H1 (cell line): ENCODE data around the gene GALNT12. TPM values are rescaled to one million over a fixed set of nuclear protein-coding genes. Genes with fewer than 3 reads are reported as not detected.

ENCODE experiments used
- CTCF ChIA-PET: fragments of 300-600 bp; sonication (Branson Sonifier 250); formaldehyde crosslinking; loops from one replicate; lab custom pipeline; 2021; ENCODE audit not compliant: partially characterized antibody; lab: Charles Lee
- POLR2A ChIA-PET: fragments of 300-600 bp; sonication (Branson Sonifier 250); formaldehyde crosslinking; loops from one replicate; lab custom pipeline; 2021; ENCODE audit warnings: inconsistent platforms; ENCODE audit not compliant: partially characterized antibody; lab: Charles Lee
- DNase-seq, 2 experiments: peaks; one replicate each; pipeline versions ENCODE4 v3.0.0 to v3.0.0-alpha.2; 2010 to 2022; ENCODE audit warnings: low spot score in 2 of 2, low read depth in 1 of 2, mixed read lengths in 1 of 2
- FAIRE-seq: peaks from 2 replicates; lab custom pipeline; 2011; peaks lifted over from hg19 to GRCh38; lab: Jason Lieb, UNC
- H2AFZ ChIP-seq: 2 replicates; pipeline ENCODE4 v1.8.1; 2012; ENCODE audit warnings: low read length, inconsistent platforms
- H2AK5ac ChIP-seq: 2 replicates; pipeline ENCODE4 v1.6.1; 2013; ENCODE audit warnings: low read depth, low read length
- H2BK120ac ChIP-seq: replicated peaks from 2 replicates; pipeline ENCODE3; 2013; ENCODE audit warnings: low read depth, low read length, inconsistent platforms
- H2BK12ac ChIP-seq: 2 replicates; pipeline ENCODE4 v1.6.1; 2013; ENCODE audit warnings: low read depth, low read length
- H2BK15ac ChIP-seq: 2 replicates; pipeline ENCODE4 v1.6.1; 2013; ENCODE audit warnings: low read length
- H2BK20ac ChIP-seq: 2 replicates; pipeline ENCODE4 v1.6.1; 2013; ENCODE audit warnings: low read length
- H2BK5ac ChIP-seq: 2 replicates; pipeline ENCODE4 v1.6.1; 2013; ENCODE audit warnings: low read depth, low read length
- H3K14ac ChIP-seq: 2 replicates; pipeline ENCODE4 v1.6.1; 2013; ENCODE audit warnings: inconsistent platforms; ENCODE audit not compliant: insufficient read length
- H3K18ac ChIP-seq: 2 replicates; pipeline ENCODE4 v1.6.1; 2013; ENCODE audit warnings: low read length; ENCODE audit errors: extremely low read depth
- H3K23ac ChIP-seq: 2 replicates; pipeline ENCODE4 v1.6.1; 2013; ENCODE audit warnings: inconsistent platforms; ENCODE audit not compliant: insufficient read length
- H3K23me2 ChIP-seq: 2 replicates; pipeline ENCODE4 v1.6.1; 2013; ENCODE audit warnings: low read depth, low read length
- H3K27ac ChIP-seq: 2 replicates; pipeline ENCODE4 v1.6.1; 2011; ENCODE audit warnings: low read depth, low read length, inconsistent platforms
- H3K27me3 ChIP-seq, 4 experiments: replicated peaks in 1 of 4; 1 replicate in 1 of 4; 2 replicates in 3 of 4; pipeline versions ENCODE4 v1.6.1 to v1.8.1; 2011 to 2013; ENCODE audit warnings: low read length in 3 of 4, mild to moderate bottlenecking in 3 of 4, inconsistent platforms in 2 of 4, mixed read lengths in 2 of 4, moderate library complexity in 1 of 4; ENCODE audit not compliant: control insufficient read depth in 3 of 4, insufficient read depth in 3 of 4; ENCODE audit errors: extremely low read depth in 1 of 4
- H3K36me3 ChIP-seq, 4 experiments: 2 replicates each; pipeline versions ENCODE4 v1.6.1 to v1.8.1; 2011 to 2013; ENCODE audit warnings: mild to moderate bottlenecking in 4 of 4, low read length in 3 of 4, moderate library complexity in 2 of 4, control low read depth in 1 of 4, inconsistent platforms in 1 of 4; ENCODE audit not compliant: insufficient read depth in 4 of 4, control insufficient read depth in 2 of 4
- H3K4ac ChIP-seq: replicated peaks from 2 replicates; pipeline ENCODE3; 2013; ENCODE audit warnings: low read length, low read depth, mixed read lengths, inconsistent platforms; ENCODE audit not compliant: insufficient read length
- H3K4me1 ChIP-seq, 4 experiments: replicated peaks in 1 of 4; 1 replicate in 1 of 4; 2 replicates in 3 of 4; pipeline versions ENCODE4 v1.6.1 to v1.8.1; 2011 to 2013; ENCODE audit warnings: low read length in 3 of 4, inconsistent platforms in 2 of 4, mixed read lengths in 1 of 4; ENCODE audit not compliant: insufficient read depth in 4 of 4, control insufficient read depth in 3 of 4
- H3K4me2 ChIP-seq, 2 experiments: 2 replicates each; pipeline versions ENCODE4 v1.6.1 to v1.8.1; 2011 to 2013; ENCODE audit warnings: low read depth in 2 of 2, low read length in 2 of 2, control low read depth in 1 of 2, inconsistent platforms in 1 of 2, mild to moderate bottlenecking in 1 of 2; ENCODE audit not compliant: insufficient read depth in 1 of 2
- H3K4me3 ChIP-seq, 4 experiments: fragments of 200-600, 300-600 bp in 1 of 4; sonication (generic), shearing (Covaris generic), sonication (Bioruptor Twin) in 1 of 4; 2 replicates each; pipeline versions ENCODE4 v1.5.1 to v1.8.1; 2011 to 2016; ENCODE audit warnings: low read length in 4 of 4, low read depth in 3 of 4, control low read depth in 2 of 4, inconsistent platforms in 2 of 4, mild to moderate bottlenecking in 2 of 4, mixed read lengths in 1 of 4, moderate library complexity in 1 of 4; ENCODE audit not compliant: insufficient read depth in 2 of 4; ENCODE audit errors: extremely low read depth in 1 of 4
- H3K56ac ChIP-seq: replicated peaks from 2 replicates; pipeline ENCODE3; 2013; ENCODE audit warnings: low read depth, mild to moderate bottlenecking, mixed read lengths, low read length, inconsistent platforms; ENCODE audit not compliant: insufficient read length
- H3K79me1 ChIP-seq: 2 replicates; pipeline ENCODE4 v1.6.1; 2013; ENCODE audit warnings: low read depth, low read length, control low read depth
- H3K79me2 ChIP-seq, 2 experiments: 2 replicates each; pipeline versions ENCODE4 v1.6.1 to v1.8.1; 2012 to 2013; ENCODE audit warnings: low read length in 2 of 2, mild to moderate bottlenecking in 2 of 2, inconsistent platforms in 1 of 2; ENCODE audit not compliant: insufficient read depth in 2 of 2, control insufficient read depth in 1 of 2
- H3K9ac ChIP-seq, 4 experiments: replicated peaks in 1 of 4; 1 replicate in 1 of 4; 2 replicates in 3 of 4; pipeline versions ENCODE4 v1.6.1 to v1.8.1; 2011 to 2013; ENCODE audit warnings: low read depth in 3 of 4, low read length in 3 of 4, control low read depth in 2 of 4, mild to moderate bottlenecking in 2 of 4, moderate library complexity in 2 of 4, inconsistent platforms in 1 of 4; ENCODE audit errors: extremely low read depth in 1 of 4
- H3K9me3 ChIP-seq, 2 experiments: 2 replicates each; pipeline versions ENCODE4 v1.6.1 to v1.8.1; 2012 to 2013; ENCODE audit warnings: mild to moderate bottlenecking in 2 of 2, moderate library complexity in 2 of 2, control low read depth in 1 of 2, inconsistent platforms in 1 of 2, low read depth in 1 of 2, low read length in 1 of 2, mixed read lengths in 1 of 2; ENCODE audit not compliant: insufficient read depth in 2 of 2
- H4K20me1 ChIP-seq, 2 experiments: replicated peaks in 1 of 2; 2 replicates each; pipeline versions ENCODE3 to v1.8.1; 2011 to 2013; ENCODE audit warnings: inconsistent platforms in 2 of 2, low read length in 2 of 2, mild to moderate bottlenecking in 1 of 2; ENCODE audit not compliant: insufficient read depth in 2 of 2, control insufficient read depth in 1 of 2
- H4K5ac ChIP-seq: 2 replicates; pipeline ENCODE4 v1.6.1; 2013; ENCODE audit warnings: low read length, low read depth, mixed read lengths, inconsistent platforms; ENCODE audit not compliant: insufficient read length
- H4K8ac ChIP-seq: 2 replicates; pipeline ENCODE4 v1.8.0; 2013; ENCODE audit warnings: mild to moderate bottlenecking, moderate library complexity, low read length, inconsistent platforms; ENCODE audit not compliant: insufficient read depth; ENCODE audit errors: extremely low read depth
- H4K91ac ChIP-seq: replicated peaks from 2 replicates; pipeline ENCODE3; 2013; ENCODE audit warnings: low read length, mixed read lengths, inconsistent platforms; ENCODE audit not compliant: insufficient read length
- ASH2L ChIP-seq: fragments of 200-600, 300-600 bp; sonication (generic); IDR thresholded peaks from one replicate; pipeline ENCODE4 v1.7.1; 2017; ENCODE audit warnings: low read length
- CBX5 ChIP-seq: fragments of 300-800, 300-1000 bp; sonication (generic); IDR thresholded peaks from 2 replicates; pipeline ENCODE4 v1.7.1; 2016; ENCODE audit warnings: antibody characterized with exemption, low read length, low read depth
- CEBPB ChIP-seq: IDR thresholded peaks from 2 replicates; pipeline ENCODE4 v1.6.1; 2012; ENCODE audit warnings: low read depth, low read length
- EP300 ChIP-seq, 2 experiments: IDR thresholded peaks; 1 replicate in 1 of 2; 2 replicates in 1 of 2; pipeline ENCODE4 v1.6.1; 2011 to 2012; ENCODE audit warnings: low read depth in 2 of 2, low read length in 2 of 2, mild to moderate bottlenecking in 2 of 2, borderline replicate concordance in 1 of 2, inconsistent platforms in 1 of 2, moderate library complexity in 1 of 2
- HDAC2 ChIP-seq, 2 experiments: fragments of 300-600 bp in 1 of 2; sonication (generic) in 1 of 2; IDR thresholded peaks; 2 replicates each; pipeline ENCODE4 v1.6.1; 2011 to 2012; ENCODE audit warnings: low read depth in 2 of 2, low read length in 2 of 2, mild to moderate bottlenecking in 2 of 2, moderate library complexity in 2 of 2, borderline replicate concordance in 1 of 2, inconsistent platforms in 1 of 2
- HDAC6 ChIP-seq: IDR thresholded peaks from one replicate; pipeline ENCODE4 v1.7.1; 2012; ENCODE audit warnings: low read depth, mild to moderate bottlenecking, inconsistent platforms, low read length, moderate library complexity
- KDM5A ChIP-seq: fragments of 200-600 bp; IDR thresholded peaks from 2 replicates; pipeline ENCODE4 v1.7.1; 2012; ENCODE audit warnings: mild to moderate bottlenecking, low read length, inconsistent platforms, mixed read lengths
- NRF1 ChIP-seq: IDR thresholded peaks from 2 replicates; pipeline ENCODE4 v1.6.1; 2011; ENCODE audit warnings: mild to moderate bottlenecking, low read depth, low read length, improper control_type of control experiment
- SAP30 ChIP-seq: fragments of 300-600 bp; sonication (generic); IDR thresholded peaks from 2 replicates; pipeline ENCODE4 v1.7.1; 2012; ENCODE audit warnings: low read length, moderate library complexity, mild to moderate bottlenecking, inconsistent platforms; ENCODE audit not compliant: insufficient read depth, insufficient replicate concordance
- SIN3A ChIP-seq, 2 experiments: IDR thresholded peaks in 1 of 2; conservative IDR thresholded peaks in 1 of 2; 2 replicates each; pipeline ENCODE4 v1.6.1; 2011 to 2012; ENCODE audit warnings: low read length in 2 of 2, improper control_type of control experiment in 1 of 2, low read depth in 1 of 2, mild to moderate bottlenecking in 1 of 2
- SP1 ChIP-seq: IDR thresholded peaks from 2 replicates; pipeline ENCODE4 v1.6.1; 2011; ENCODE audit warnings: low read depth, low read length
- SRF ChIP-seq: IDR thresholded peaks from 2 replicates; pipeline ENCODE4 v1.6.1; 2011; ENCODE audit warnings: mild to moderate bottlenecking, low read depth, low read length, moderate library complexity
- YY1 ChIP-seq: IDR thresholded peaks from 2 replicates; pipeline ENCODE4 v1.6.1; 2011; ENCODE audit warnings: low read depth, mild to moderate bottlenecking, low read length
- WGBS, 2 experiments: shearing (Covaris generic) in 1 of 2; methylation state at CpG; one replicate each; pipeline versions ENCODE4 v1.1.6 to v1.1.7; 2013 to 2015; ENCODE audit warnings: low lambda C conversion rate in 2 of 2, mixed read lengths in 2 of 2, inconsistent platforms in 1 of 2, low coverage in 1 of 2, missing lambda C conversion rate in 1 of 2; ENCODE audit not compliant: insufficient replicate concordance in 2 of 2, insufficient coverage in 1 of 2, insufficient read length in 1 of 2; ENCODE audit errors: extremely low coverage in 1 of 2, missing lambda C conversion rate in 1 of 2; 5-methylcytosine and 5-hydroxymethylcytosine counted together
- polyA plus RNA-seq, 7 experiments: library from polyadenylated mRNA; depleted of rRNA in 3 of 7; stranded (reverse) in 5 of 7; unstranded in 2 of 7; fragments of >200 nt in 5 of 7; fragments of 200-250 nt in 2 of 7; gene quantifications; 1 replicate in 5 of 7; 2 replicates in 1 of 7; 4 replicates in 1 of 7; pipeline versions ENCODE4 v1.2.1 to v1.2.3, GENCODE V29; 2011 to 2013; ENCODE audit warnings: missing spikeins in 2 of 7, mixed read lengths in 2 of 7
- total RNA-seq: library from RNA; stranded (reverse); fragmentation: NEBNext Ultra II Directional; extraction: Animal tissue kit (Norgen Biotek cat#: 25700); gene quantifications from 2 replicates; pipeline ENCODE4 v1.2.1, GENCODE V29; 2021

GALNT12 gene
- total and polyA plus RNA-seq, 2 of the 8 experiments (the other 6 are each of a cell fraction or from before 2014, with no cell fraction given): 16.2 to 19.6 TPM

GRCh38 chr9:98807814-98808195 is 335 bp downstream of the GALNT12 start:
- H3K14ac ChIP-seq: no peak overlapping the region
- TF ChIP-seq YY1 (no peak), HDAC2 (IDR thresholded peaks at IDR 0.05; ENCODE audit: borderline replicate concordance in 1 of 2, low read depth in 2 of 2, low read length in 2 of 2) (no peak), ASH2L (no peak), EP300 (IDR thresholded peaks at IDR 0.05; ENCODE audit: borderline replicate concordance in 1 of 2, low read depth in 2 of 2, low read length in 2 of 2) (no peak), CEBPB (no peak), SRF (no peak), SAP30 (no peak), HDAC6 (no peak), SIN3A (conservative IDR thresholded peaks at IDR 0.05 in 1 of 2, IDR thresholded peaks at IDR 0.05 in 1 of 2; ENCODE audit: low read depth in 1 of 2, low read length in 2 of 2) (no peak), SP1 (no peak), NRF1 (no peak), CBX5 (no peak), KDM5A (no peak)
- TF ChIP-seq, all 59 proteins: peak for 0
- Histone ChIP-seq H3K56ac (no peak overlapping the region), H4K91ac (no peak overlapping the region), H3K9ac (peak overlapping the region in 2 of 4 experiments; percentile 16 to 71; a peak in 2 of 7 replicates), H2AK5ac (no peak overlapping the region), H3K79me1 (no peaks in the 10 kb centered on the region), H3K4me2 (peak overlapping the region; percentile 66 to 78), H4K20me1 (no peaks in the 10 kb centered on the region), H3K36me3 (no peaks in the 10 kb centered on the region), H3K27ac (no peak overlapping the region), H3K79me2 (no peaks in the 10 kb centered on the region), H3K4ac (no peak overlapping the region), H3K23me2 (peaks cover 7% of the 10 kb centered on the region; the same call in 1 of the 2 replicates), H2AFZ (no peak overlapping the region), H3K4me3 (peak overlapping the region; percentile 38 to 67 (median 59)), H2BK12ac (no peak overlapping the region), H2BK15ac (no peak overlapping the region), H4K5ac (no peak overlapping the region), H2BK120ac (no peak overlapping the region), H3K27me3 (peaks cover 0 to 5% (median 2%) of the 10 kb centered on the region in 4 experiments; a peak in 2 of 7 replicates), H3K18ac (0 out of 2 replicates have a peak overlapping the region, but pooled peaks have one; percentile 64), H4K8ac (no peak overlapping the region), H3K4me1 (peaks cover 5 to 22% (median 14%) of the 10 kb centered on the region in 4 experiments), H2BK5ac (no peak overlapping the region), H3K23ac (no peak overlapping the region), H3K9me3 (no peaks in the 10 kb centered on the region), H2BK20ac (no peak overlapping the region)
- WGBS, 2 experiments: 1% methylated on average over 27 of the region's 46 CpGs; no CpG with 5 or more reads in 1 of the 2 experiments
- DNase-seq (no peak), FAIRE-seq (no peak)
- ChIA-PET POLR2A (interaction anchor here (0.7 to 1.2 kb wide), 2 partner anchors 16 to 36 kb away, joined by 4 read pairs; no protein-coding TSS in a partner anchor), CTCF (interaction anchor here (0.7 to 5.6 kb wide), 7 partner anchors 16 to 193 kb away, joined by 3 to 28 read pairs (median 3); no protein-coding TSS in a partner anchor)
